GF-D8 (cell line): Measurements from ENCODE around the gene ZNF154.

ENCODE experiments used
- DNase-seq: peaks from one replicate; lab custom pipeline; 2025; lab: John Stamatoyannopoulos, UW

Gene ZNF154

DNA sequence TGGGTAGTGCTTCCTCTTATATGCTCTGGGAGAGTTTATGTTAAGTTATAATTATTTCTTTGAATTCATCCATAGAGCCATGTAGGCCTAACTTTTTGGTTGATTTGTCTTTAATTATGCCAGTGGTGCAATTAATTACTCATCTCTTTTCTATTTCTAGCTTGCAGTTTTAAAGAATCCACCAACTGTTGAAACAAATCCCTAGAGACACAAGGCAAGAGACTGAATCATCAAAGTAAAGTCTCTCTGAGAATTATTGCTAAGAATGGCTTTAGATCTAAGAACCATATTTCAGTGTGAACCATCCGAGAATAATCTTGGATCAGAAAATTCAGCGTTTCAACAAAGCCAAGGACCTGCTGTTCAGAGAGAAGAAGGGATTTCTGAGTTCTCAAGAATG is 33.1 kb downstream of the ZNF154 start:
- no peak for DNase-seq

GRCh38 chr19:57672466-57672865 is 36.5 kb downstream of the ZNF154 start:
- no peak for DNase-seq

DNA sequence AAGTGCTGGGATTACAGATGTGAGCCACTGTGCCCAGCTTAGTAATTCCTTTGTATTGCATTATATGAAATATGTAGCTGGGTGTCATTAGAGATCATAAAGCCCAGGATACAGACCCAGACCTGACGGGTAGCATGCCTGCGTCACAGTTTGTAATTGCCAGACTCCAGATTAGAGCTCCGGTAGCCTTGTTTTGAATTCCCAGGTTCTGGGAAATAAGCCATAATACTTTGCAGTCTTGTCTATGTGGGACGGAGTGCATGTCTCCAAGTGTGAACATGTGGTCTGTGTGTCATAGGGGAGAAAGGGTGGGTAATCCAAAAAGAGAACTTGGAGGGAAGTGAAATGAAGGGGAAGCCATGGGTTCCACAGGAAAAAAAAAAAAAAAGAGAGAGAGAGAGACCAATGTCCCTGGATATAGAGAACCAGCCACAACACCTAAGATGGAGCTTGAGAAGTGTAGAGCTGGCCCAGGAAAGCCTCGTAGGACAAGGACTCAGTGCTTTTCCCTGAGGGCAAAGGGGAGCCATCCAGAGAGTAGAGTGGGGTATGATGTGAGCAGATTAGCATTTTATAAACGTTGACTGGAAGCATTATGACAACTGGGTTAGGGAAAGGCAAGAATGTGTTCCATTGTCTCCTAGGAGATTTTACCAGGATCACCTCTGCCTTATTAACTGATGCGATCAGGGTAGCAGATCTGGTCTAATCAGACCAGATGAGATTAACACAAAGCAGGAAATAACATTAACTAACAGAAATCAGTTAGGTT is 37.7 kb downstream of the ZNF154 start:
- no peak for DNase-seq

- no peak for DNase-seq
Measured at GRCh38 chr19:57668635-57669034, 40.4 kb downstream of the ZNF154 start, which contains the start of gene ZSCAN4. Gene ZSCAN4, plus strand, starts transcription at chr19:57668935. Its CDS starts 7,211 bp downstream, at chr19:57676146.

GRCh38 chr19:57667228-57667627 is 41.8 kb downstream of the ZNF154 start:
- no peak for DNase-seq

- DNase-seq, result no peak
Measured at GRCh38 chr19:57665261-57665806, 43.7 kb downstream of the ZNF154 start.

DNA sequence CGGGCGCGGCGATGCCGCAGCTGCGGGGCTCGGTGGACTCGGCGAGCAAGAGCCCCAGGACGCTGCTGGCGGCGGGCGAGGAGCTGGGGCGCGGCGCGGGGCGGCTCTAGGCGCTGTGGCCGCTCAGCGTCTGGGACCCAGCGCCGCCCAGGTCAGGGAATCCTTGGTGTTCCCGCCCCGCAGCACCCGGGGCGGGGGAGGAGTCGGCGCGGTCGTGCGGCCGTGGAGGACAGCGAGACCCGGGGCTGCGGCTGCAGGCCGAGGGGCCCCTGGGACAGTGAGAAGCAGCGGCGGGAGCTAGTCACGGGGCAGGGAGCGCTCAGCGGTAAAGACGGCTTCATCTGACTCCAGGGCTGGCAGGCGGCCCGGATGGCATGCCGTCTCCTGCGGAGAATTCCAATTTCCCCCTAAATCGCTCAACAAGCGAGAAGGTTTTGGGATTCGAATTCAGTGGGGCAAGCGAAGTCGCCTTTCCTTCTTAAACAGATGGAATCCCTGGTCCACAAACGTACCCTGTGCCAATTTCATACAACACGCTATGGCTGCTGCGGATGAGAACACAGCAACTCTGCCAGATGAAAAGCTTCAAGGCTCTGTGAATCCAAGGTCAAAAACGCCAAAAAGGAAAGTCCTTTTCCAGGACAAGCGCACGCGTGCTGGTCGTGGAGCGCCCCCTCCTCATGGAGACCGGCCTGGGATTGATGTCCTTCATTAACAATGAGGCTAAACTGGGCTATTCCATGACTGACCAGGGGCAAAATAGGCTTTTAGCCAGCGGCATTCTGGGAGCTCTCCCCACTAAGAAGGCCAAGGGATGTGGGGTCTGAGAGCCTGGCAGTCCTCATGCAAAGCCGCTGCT is 44.5 kb downstream of the ZNF154 start:
- DNase-seq, result no peak

- DNase-seq, result no peak
Measured at GRCh38 chr19:57656346-57656745, 52.7 kb downstream of the ZNF154 start.

GRCh38 chr19:57655443-57655842 is 53.6 kb downstream of the ZNF154 start:
- no peak for DNase-seq

GRCh38 chr19:57653689-57654088 is 55.3 kb downstream of the ZNF154 start:
- DNase-seq, result no peak

- DNase-seq, result no peak
Measured at GRCh38 chr19:57651654-57651996, 57.4 kb downstream of the ZNF154 start.

DNA sequence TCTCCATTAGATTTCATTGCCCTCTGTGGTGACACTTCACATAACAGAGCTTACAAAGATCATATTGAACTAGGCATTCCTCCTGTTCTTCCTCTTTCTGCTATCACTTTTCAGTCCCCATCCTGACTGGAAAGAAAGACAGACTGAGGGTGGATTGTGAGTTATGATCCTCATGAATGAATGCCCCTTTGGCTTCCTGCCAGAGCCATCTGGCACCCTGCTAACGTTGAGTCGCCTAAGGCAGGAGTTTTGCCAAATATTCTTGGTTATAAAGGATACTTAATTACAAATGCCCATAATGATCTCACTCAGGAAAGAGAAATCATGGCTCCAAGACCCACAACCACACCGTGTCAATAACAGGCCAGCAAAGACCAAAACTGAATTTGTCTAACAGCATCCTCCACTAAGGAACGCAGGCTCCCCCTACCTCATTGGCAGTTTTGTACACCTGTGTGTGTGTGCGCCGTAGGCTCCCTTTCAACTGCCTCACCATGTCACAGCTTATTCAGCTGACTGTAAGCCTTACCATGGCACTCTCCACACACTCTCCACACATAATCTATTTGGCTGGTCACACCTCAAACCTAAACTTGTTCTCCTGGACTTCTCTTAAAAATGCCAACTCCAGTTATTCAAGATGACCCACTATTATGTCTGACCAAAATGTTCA is 60.5 kb downstream of the ZNF154 start:
- DNase-seq, result no peak
